ENCODE data around the gene ATP5MC3.

ATP5MC3 gene

GRCh38 chr2:175207741-175208438, 26.4 kb upstream of the ATP5MC3 start:
- no peak for TF ChIP-seq EGR1 (IDR thresholded peaks at IDR 0.05)
- TF ChIP-seq, protein P1, sequence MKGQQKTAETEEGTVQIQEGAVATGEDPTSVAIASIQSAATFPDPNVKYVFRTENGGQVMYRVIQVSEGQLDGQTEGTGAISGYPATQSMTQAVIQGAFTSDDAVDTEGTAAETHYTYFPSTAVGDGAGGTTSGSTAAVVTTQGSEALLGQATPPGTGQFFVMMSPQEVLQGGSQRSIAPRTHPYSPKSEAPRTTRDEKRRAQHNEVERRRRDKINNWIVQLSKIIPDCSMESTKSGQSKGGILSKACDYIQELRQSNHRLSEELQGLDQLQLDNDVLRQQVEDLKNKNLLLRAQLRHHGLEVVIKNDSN (IDR thresholded peaks at IDR 0.05): no peak
- no peak for TF ChIP-seq CREB1 (IDR thresholded peaks at IDR 0.05; ENCODE audit: low read depth)
- no peak for TF ChIP-seq RAD21 (IDR thresholded peaks at IDR 0.05; ENCODE audit: low read depth)
- TF ChIP-seq NFIC (IDR thresholded peaks at IDR 0.05): no peak
- no peak for TF ChIP-seq ZBTB7A (IDR thresholded peaks at IDR 0.05; ENCODE audit: low read depth)
- no peak for TF ChIP-seq YY1 (IDR thresholded peaks at IDR 0.05; ENCODE audit: low read depth)
- TF ChIP-seq, protein P2, sequence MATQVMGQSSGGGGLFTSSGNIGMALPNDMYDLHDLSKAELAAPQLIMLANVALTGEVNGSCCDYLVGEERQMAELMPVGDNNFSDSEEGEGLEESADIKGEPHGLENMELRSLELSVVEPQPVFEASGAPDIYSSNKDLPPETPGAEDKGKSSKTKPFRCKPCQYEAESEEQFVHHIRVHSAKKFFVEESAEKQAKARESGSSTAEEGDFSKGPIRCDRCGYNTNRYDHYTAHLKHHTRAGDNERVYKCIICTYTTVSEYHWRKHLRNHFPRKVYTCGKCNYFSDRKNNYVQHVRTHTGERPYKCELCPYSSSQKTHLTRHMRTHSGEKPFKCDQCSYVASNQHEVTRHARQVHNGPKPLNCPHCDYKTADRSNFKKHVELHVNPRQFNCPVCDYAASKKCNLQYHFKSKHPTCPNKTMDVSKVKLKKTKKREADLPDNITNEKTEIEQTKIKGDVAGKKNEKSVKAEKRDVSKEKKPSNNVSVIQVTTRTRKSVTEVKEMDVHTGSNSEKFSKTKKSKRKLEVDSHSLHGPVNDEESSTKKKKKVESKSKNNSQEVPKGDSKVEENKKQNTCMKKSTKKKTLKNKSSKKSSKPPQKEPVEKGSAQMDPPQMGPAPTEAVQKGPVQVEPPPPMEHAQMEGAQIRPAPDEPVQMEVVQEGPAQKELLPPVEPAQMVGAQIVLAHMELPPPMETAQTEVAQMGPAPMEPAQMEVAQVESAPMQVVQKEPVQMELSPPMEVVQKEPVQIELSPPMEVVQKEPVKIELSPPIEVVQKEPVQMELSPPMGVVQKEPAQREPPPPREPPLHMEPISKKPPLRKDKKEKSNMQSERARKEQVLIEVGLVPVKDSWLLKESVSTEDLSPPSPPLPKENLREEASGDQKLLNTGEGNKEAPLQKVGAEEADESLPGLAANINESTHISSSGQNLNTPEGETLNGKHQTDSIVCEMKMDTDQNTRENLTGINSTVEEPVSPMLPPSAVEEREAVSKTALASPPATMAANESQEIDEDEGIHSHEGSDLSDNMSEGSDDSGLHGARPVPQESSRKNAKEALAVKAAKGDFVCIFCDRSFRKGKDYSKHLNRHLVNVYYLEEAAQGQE (IDR thresholded peaks at IDR 0.05; ENCODE audit: low read depth): no peak
- TF ChIP-seq, protein P3, sequence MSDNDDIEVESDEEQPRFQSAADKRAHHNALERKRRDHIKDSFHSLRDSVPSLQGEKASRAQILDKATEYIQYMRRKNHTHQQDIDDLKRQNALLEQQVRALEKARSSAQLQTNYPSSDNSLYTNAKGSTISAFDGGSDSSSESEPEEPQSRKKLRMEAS (IDR thresholded peaks at IDR 0.05): no peak
- no peak for TF ChIP-seq EP300 (IDR thresholded peaks at IDR 0.05; ENCODE audit: borderline replicate concordance)
- TF ChIP-seq TEAD4 (IDR thresholded peaks at IDR 0.05): no peak
- TF ChIP-seq FOXM1 (IDR thresholded peaks at IDR 0.05; ENCODE audit: borderline replicate concordance, low read depth): no peak

GRCh38 chr2:175206866-175207265, 25.4 kb upstream of the ATP5MC3 start:
- no peak for TF ChIP-seq TEAD4 (IDR thresholded peaks at IDR 0.05)
- TF ChIP-seq ZBTB7A (IDR thresholded peaks at IDR 0.05; ENCODE audit: low read depth): no peak
- no peak for TF ChIP-seq YY1 (IDR thresholded peaks at IDR 0.05; ENCODE audit: low read depth)
- no peak for TF ChIP-seq TCF12 (IDR thresholded peaks at IDR 0.05; ENCODE audit: low read depth)
- TF ChIP-seq, protein P2 (IDR thresholded peaks at IDR 0.05; ENCODE audit: low read depth): no peak
- TF ChIP-seq EGR1 (IDR thresholded peaks at IDR 0.05): no peak

- TF ChIP-seq ZBTB7A (IDR thresholded peaks at IDR 0.05; ENCODE audit: low read depth) (no peak), TAF1 (IDR thresholded peaks at IDR 0.05; ENCODE audit: low read depth) (no peak), TCF12 (IDR thresholded peaks at IDR 0.05; ENCODE audit: low read depth) (no peak), EGR1 (IDR thresholded peaks at IDR 0.05) (no peak), RAD21 (IDR thresholded peaks at IDR 0.05; ENCODE audit: low read depth) (no peak)
Observed at GRCh38 chr2:175205523-175205922, 24.0 kb upstream of the ATP5MC3 start.

DNA sequence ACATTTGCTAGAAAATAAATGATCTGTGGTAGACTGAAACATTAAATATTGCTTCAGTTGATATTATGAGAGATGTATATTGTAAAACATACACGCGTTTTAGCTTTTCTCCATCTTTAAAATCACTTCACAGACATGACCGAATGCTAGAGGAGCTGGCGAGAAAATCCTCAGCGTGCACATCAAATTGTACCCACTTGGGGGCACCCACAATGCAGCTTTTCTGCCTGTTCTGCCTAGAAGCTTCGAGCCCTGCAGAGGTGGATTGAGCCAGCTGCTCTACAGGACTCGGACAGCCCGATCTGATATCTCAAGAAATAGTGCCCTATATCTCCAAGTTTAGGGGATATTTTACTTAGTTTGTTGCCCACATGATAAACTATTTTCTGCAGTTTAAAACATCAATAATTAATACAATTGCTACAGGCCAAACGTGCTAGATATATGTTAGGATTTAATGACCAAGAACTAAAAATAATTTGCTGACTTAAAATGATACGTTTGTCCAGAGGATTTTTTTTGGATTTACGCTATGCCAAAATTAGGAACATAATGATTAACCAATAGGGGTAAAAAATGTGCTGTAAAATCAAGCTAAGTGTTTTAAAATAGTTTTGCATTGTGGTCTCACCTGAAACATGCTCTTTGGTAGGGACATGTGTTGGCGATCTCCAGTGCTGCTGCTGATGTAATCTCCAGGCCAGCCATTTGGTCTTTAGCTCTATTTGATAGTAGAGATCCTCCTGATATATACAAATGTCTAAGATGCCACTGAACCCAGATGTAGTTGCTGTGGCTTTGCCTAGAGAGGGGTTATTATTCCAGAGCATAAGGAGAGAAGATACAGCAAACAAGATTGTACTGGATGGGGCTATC, 22.3 kb upstream of the ATP5MC3 start:
- TF ChIP-seq RAD21 (IDR thresholded peaks at IDR 0.05; ENCODE audit: low read depth): peak; percentile 54
- TF ChIP-seq CREB1 (IDR thresholded peaks at IDR 0.05; ENCODE audit: low read depth): no peak

DNA sequence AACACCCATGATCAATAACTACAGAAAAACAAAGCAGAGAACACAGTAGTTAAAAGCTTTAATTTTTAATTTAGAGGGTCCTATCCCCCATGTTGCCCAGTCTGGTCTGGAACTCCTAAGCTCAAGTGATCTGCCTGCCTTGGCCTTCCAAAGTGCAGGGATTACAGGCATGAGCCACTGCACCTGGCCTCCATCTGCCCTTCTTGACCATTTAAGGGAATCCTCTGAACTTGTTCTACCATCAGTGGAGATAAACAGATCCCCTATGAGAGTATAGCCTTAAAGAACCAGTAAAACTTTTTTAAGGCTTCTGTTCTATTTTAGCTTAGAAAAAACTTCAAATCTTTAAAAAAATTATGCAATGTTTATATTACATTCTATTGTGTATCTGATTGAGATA, 13.5 kb upstream of the ATP5MC3 start:
- TF ChIP-seq TEAD4 (IDR thresholded peaks at IDR 0.05): no peak
- TF ChIP-seq FOXM1 (IDR thresholded peaks at IDR 0.05; ENCODE audit: borderline replicate concordance, low read depth): no peak
- TF ChIP-seq YY1 (IDR thresholded peaks at IDR 0.05; ENCODE audit: low read depth): no peak
- TF ChIP-seq, protein P1 (IDR thresholded peaks at IDR 0.05): no peak
- TF ChIP-seq NFIC (IDR thresholded peaks at IDR 0.05): no peak
- TF ChIP-seq, protein P3 (IDR thresholded peaks at IDR 0.05): no peak
- TF ChIP-seq ZBTB7A (IDR thresholded peaks at IDR 0.05; ENCODE audit: low read depth): no peak

DNA sequence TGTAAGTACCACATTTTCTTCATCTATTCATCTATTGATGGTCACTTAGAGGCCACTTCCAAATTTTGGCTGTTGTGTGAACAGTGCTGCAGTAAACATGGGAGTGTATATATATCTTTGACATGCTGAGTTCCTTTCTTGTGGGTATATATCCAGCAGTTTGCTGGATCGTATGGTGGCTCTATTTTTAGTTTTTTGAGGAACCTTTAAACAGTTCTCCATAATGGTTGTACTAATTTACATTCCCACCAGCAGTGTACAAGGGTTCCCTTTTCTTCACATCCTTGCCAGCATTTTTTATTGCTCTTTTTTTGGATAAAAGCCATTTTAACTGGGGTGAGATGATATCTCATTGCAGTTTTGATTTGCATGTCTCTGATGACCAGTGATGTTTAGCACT, 7.3 kb upstream of the ATP5MC3 start:
- no peak for TF ChIP-seq NFIC (IDR thresholded peaks at IDR 0.05)
- TF ChIP-seq TAF1 (IDR thresholded peaks at IDR 0.05; ENCODE audit: low read depth): no peak
- TF ChIP-seq, protein P3 (IDR thresholded peaks at IDR 0.05): no peak
- TF ChIP-seq CREB1 (IDR thresholded peaks at IDR 0.05; ENCODE audit: low read depth): no peak
- TF ChIP-seq, protein P1 (IDR thresholded peaks at IDR 0.05): no peak
